SU-DHL-6 (cell line): ENCODE measurements around the gene INO80B.

Experiments used
- CTCF ChIP-seq: fragments of 200-600 bp; sonication (generic); IDR thresholded peaks from one replicate; pipeline ENCODE4 v1.5.1; 2017; ENCODE audit warnings: antibody characterized with exemption, mild to moderate bottlenecking, low read length, moderate library complexity; ENCODE audit not compliant: insufficient read depth, poor library complexity, severe bottlenecking
- EZH2phosphoT487 ChIP-seq: fragments of 200-600 bp; sonication (generic), shearing (Covaris generic); conservative IDR thresholded peaks from 2 replicates; pipeline ENCODE4 v1.6.1; 2018; ENCODE audit warnings: mild to moderate bottlenecking, antibody characterized with exemption, low read length, moderate library complexity, mixed read lengths

- no peak for TF ChIP-seq CTCF
- TF ChIP-seq EZH2phosphoT487: no peak
Observed at GRCh38 chr2:74499940-74500577, 45.2 kb downstream of the INO80B start.
